ENCODE results near the gene PTPRU. TPM values are rescaled to one million over a fixed set of nuclear protein-coding genes. Genes with fewer than 3 reads are reported as not detected.

The PTPRU gene
- total RNA-seq, 1 experiment from 2014 or later, result 31.4 TPM

- Histone ChIP-seq H3K27ac (no peak overlapping the region), H3K9me3 (ENCODE audit: insufficient read depth, low read depth) (no peaks in the 10 kb centered on the region), H3K4me1 (replicated peaks; ENCODE audit: insufficient read depth) (0 out of 2 replicates have a peak, but pooled peaks cover 8% of the 10 kb centered on the region), H3F3A (ENCODE audit: insufficient read depth, low read depth) (no peaks in the 10 kb centered on the region), H4K20me1 (ENCODE audit: insufficient read depth) (no peaks in the 10 kb centered on the region), H3K4me3 (no peak overlapping the region), H3K4me2 (no peak overlapping the region), H3K9me2 (ENCODE audit: insufficient read depth) (no peaks in the 10 kb centered on the region), H3K79me2 (ENCODE audit: low read depth) (no peaks in the 10 kb centered on the region), H2AFZ (no peak overlapping the region), H3K36me3 (ENCODE audit: low read depth) (no peaks in the 10 kb centered on the region), H3K27me3 (ENCODE audit: insufficient read depth, low read depth) (no peaks in the 10 kb centered on the region)
- intact Hi-C loops (cut with micrococcal nuclease; ENCODE audit: unreplicated experiment), result no loop called here
- ChIA-PET CTCF (no interaction called here), POLR2A (ENCODE audit: unreplicated experiment) (no interaction called here)
- no peak for TF ChIP-seq EZH2 (IDR thresholded peaks at IDR 0.05; ENCODE audit: low read depth)
- TF ChIP-seq CTCF (conservative IDR thresholded peaks at IDR 0.05), result no peak
- BruUV-seq (replicated peaks), result no TSS peak
- DNase-seq, result no peak
These were observed 23.6 kb downstream of the PTPRU start for GRCh38 chr1:29259802-29260441.

DNA sequence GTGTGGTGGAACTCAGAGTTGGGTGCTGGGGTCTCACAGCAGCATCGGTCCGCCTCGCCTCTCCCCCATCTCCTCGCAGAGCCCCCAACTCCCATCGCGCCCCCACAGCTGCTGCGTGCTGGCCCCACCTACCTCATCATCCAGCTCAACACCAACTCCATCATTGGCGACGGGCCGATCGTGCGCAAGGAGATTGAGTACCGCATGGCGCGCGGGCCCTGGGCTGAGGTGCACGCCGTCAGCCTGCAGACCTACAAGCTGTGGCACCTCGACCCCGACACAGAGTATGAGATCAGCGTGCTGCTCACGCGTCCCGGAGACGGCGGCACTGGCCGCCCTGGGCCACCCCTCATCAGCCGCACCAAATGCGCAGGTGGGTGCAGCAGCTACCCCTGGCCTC lies 24.2 kb downstream of the PTPRU start:
- Histone ChIP-seq H4K20me1 (ENCODE audit: insufficient read depth) (no peaks in the 10 kb centered on the region), H3K27ac (no peak overlapping the region), H3K36me3 (ENCODE audit: low read depth) (no peaks in the 10 kb centered on the region), H3K4me3 (no peak overlapping the region), H3K9me3 (ENCODE audit: insufficient read depth, low read depth) (no peaks in the 10 kb centered on the region), H3K4me2 (no peak overlapping the region), H2AFZ (no peak overlapping the region), H3K4me1 (replicated peaks; ENCODE audit: insufficient read depth) (0 out of 2 replicates have a peak, but pooled peaks cover 8% of the 10 kb centered on the region), H3K27me3 (ENCODE audit: insufficient read depth, low read depth) (no peaks in the 10 kb centered on the region), H3K79me2 (ENCODE audit: low read depth) (no peaks in the 10 kb centered on the region), H3K9me2 (ENCODE audit: insufficient read depth) (no peaks in the 10 kb centered on the region), H3F3A (ENCODE audit: insufficient read depth, low read depth) (no peaks in the 10 kb centered on the region)
- no peak for DNase-seq
- TF ChIP-seq CTCF (conservative IDR thresholded peaks at IDR 0.05) (no peak), EZH2 (IDR thresholded peaks at IDR 0.05; ENCODE audit: low read depth) (no peak)
- ChIA-PET CTCF (no interaction called here), POLR2A (ENCODE audit: unreplicated experiment) (no interaction called here)
- intact Hi-C loops (cut with micrococcal nuclease; ENCODE audit: unreplicated experiment), result no loop called here
- BruUV-seq (replicated peaks), result no TSS peak

- intact Hi-C loops (cut with micrococcal nuclease; ENCODE audit: unreplicated experiment), result no loop called here
- H3K79me2 ChIP-seq (ENCODE audit: low read depth), result no peaks in the 10 kb centered on the region
- H3K27me3 ChIP-seq (ENCODE audit: insufficient read depth, low read depth), result no peaks in the 10 kb centered on the region
- no peaks in the 10 kb centered on the region for H3K9me2 ChIP-seq (ENCODE audit: insufficient read depth)
- no peak overlapping the region for H3K4me2 ChIP-seq
- no peaks in the 10 kb centered on the region for H4K20me1 ChIP-seq (ENCODE audit: insufficient read depth)
- H3K4me3 ChIP-seq, result no peak overlapping the region
- ChIA-PET POLR2A (ENCODE audit: unreplicated experiment) (no interaction called here), CTCF (no interaction called here)
- H3F3A ChIP-seq (ENCODE audit: insufficient read depth, low read depth), result no peaks in the 10 kb centered on the region
- no peak overlapping the region for H3K27ac ChIP-seq
- TF ChIP-seq EZH2 (IDR thresholded peaks at IDR 0.05; ENCODE audit: low read depth), result no peak
- TF ChIP-seq CTCF (conservative IDR thresholded peaks at IDR 0.05), result no peak
- H2AFZ ChIP-seq, result no peak overlapping the region
- DNase-seq, result no peak
- H3K4me1 ChIP-seq (replicated peaks; ENCODE audit: insufficient read depth), result no peaks in the 10 kb centered on the region
- H3K9me3 ChIP-seq (ENCODE audit: insufficient read depth, low read depth), result no peaks in the 10 kb centered on the region
- no TSS peak for BruUV-seq (replicated peaks)
- H3K36me3 ChIP-seq (ENCODE audit: low read depth), result no peaks in the 10 kb centered on the region
These were observed 28.6 kb downstream of the PTPRU start for GRCh38 chr1:29264773-29265389.

Measured in PC-9 (cell line).